Superior temporal gyrus (tissue), 1 donor: ENCODE data around the gene EIF3D.

Experiments
- DNase-seq: peaks from one replicate; pipeline ENCODE4 v3.0.0-alpha.2; 2016; ENCODE audit errors: extremely low spot score

Gene EIF3D

DNA sequence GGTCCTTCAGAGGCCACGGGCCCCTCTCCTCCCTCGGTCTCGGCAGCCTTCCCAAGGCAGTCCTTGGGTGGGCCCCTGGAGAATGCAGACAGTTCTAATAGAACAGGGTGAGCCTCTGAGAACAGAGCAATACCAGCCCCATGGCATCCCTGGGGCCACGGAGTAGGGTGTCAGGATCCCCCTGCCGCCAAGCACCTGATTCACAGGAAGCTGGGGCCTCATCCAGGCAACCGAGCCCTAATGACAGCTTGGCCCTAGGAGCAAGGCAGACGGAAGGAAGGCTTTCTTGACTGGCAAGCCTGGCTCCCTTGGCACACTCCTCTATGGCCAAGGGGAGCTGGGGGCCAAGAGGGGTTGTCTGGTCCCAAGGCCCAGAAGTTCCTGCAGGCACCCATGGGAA, 62.7 kb downstream of the EIF3D start:
- no peak for DNase-seq

DNA sequence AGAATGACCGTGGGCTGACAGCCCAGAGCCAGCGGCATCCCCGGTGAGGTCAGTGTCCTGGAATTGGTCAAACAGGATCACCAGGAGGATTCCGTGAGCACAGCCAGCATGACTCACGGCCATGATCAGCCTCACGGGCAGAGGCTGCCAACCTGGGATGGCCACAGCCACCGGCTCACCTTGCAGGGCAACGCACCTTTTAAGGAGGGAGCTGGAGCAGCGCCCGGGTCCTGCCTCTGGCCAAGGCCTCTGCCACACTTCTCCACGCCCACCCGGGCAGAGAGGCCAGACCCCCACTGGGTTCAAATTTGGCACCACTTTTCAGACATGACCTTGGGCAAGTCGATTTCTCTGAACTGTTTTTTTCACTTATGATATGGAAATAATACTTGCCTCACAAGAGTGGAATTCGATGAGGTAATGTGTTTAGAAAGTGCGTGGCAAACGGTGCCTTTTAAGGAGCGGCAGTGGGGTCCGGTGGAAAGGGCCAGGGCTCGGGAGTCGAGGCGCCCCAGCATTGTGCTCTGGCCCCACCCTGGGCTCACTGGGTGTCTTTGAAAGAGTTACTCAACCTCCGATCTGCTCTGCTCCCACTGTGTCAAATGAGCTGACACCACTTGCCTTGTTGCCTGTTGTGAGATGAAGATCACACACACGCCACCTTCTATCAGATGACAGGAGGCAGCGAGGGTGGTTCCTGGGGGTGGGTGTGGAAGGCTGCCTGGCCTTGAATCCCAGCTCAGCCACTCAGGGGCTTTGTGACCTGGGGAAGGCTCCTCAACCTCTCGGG, 63.5 kb downstream of the EIF3D start:
- no peak for DNase-seq

DNA sequence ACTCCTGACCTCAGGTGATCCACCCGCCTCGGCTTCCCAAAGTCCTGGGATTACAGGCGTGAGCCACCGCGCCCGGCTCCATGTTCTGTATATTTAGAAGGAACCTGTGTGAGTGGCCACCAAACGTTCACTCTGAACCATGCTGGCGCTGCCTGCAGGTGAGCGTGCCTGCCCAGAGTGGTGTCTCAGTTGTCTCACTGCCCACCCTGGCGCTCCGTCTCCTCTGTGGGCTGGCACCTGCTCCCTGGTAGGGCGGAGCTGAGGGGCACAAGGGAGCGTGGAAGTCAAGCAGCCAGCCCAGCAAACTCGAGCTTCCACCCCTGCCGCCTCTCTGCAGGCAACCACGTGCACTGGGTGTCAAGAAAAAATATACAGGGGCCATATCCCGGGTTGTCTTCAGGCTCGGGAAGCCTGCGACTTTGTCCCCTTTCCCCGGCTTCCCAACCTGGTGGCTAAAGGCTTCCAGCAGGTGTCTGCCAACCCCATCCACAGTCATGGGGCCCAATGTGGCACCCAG, 64.2 kb downstream of the EIF3D start:
- no peak for DNase-seq

DNA sequence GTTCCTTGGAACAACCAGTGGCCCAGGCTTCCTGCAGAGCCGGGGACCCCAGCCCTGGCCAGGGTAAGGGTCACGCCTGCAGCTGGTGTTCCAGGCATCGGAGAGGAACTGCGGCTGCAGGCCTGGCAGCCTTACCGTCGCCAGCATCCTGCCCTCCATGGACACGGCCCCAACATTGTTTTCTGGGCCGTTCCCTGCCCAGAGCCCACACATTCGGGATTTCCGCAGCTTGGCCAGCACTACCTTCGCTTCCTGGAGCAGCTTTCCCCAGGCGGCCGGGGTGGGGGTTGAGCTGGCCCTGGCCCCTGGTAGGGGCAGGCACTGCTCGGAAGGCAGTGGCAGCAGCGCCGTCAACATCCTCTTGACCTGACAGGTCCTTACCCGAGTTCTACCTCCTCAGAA, 65.2 kb downstream of the EIF3D start:
- DNase-seq: no peak

DNA sequence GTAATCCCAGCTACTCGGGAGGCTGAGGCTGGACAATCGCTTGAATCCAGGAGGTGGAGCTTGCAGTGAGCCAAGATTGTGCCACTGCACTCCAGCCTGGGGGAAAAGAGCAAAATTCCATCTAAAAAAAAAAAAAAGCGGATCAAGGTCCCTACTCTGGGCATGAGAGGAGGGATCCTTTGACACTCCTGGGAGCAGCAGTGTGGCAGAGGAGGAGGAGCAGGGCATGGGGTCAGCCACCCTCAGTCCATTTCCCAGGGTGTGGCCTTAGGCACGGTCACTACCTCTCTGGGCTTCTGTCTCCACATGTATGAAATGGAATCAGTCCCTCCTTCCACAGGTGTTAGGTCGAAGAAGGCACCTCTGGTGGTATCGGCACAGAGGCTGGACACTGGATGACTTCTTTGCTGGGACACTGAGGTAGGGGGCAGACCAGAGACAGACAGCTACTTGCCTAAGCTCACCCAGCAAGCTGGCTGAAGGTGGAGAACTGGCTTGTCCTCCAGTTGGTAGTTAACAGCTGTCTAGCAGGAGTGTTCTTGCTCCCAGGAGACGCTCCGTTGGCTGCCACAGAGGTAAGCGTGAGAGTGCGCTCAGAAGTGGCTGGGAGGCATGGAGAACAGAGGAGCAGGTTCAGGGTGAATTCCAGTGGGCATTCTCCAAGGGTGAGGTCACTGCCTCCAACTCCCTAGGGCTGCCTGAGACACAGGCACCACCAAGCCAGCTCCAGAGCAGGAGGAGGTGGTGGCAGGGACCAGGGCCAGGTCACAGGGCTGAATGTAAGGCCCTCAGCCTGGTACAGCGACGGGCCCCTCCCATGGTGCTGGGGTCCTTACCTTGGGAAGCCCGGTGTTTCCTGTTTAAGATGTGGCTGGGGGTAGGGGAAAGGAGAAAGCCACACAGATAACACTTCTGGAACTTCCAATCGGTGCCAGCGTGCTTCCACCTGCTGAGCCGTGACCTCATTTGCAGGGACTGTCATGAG, 67.0 kb downstream of the EIF3D start:
- no peak for DNase-seq
